Activated gamma-delta T cell treated with anti-CD3 and anti-CD28 coated beads, Interleukin-2, amount 50 U/mL, for 16 hours (primary cell): ENCODE data around the gene LDB2.

Experiments used
- DNase-seq: peaks from one replicate; pipeline ENCODE4 v3.0.0-alpha.2; 2020; ENCODE audit warnings: low read depth

Gene LDB2

DNA sequence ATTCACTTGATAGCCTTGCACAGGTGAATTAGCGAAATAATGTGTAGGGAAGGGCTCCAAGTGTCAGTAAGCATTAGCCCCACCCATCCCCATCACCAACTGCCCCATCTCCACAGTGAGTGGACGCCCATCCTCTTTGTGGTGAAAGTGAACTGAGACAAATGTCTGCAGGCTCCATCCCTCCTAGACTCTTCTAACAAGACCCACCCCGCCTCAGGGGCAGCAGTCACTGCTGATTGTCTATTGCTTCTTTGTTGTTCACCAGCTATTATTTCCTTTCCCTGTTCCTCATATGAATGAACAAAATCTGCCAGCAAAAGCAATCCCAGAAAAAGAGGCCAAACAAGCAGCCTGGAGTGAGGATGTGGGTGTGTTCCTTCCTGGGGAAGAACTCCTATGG, 96.4 kb downstream of the LDB2 start:
- DNase-seq, result no peak

DNA sequence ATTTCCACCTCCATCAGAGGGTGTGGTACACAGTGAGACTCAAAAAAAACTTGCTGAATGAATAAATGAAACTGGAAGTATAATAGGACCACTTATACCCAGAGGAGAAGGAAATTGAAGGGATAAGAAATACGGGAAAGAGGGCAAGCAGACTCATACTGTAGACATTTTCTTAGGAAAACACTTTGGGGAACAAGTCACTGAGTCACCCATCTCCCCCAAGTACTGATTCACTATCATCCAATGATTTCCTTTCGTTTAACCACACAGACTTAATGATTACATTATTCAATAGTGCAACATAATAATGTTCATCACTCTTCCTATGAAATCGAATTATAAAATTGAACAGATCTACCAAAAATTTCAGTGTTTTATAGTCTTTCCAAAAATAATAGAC, 97.1 kb downstream of the LDB2 start:
- no peak for DNase-seq

DNA sequence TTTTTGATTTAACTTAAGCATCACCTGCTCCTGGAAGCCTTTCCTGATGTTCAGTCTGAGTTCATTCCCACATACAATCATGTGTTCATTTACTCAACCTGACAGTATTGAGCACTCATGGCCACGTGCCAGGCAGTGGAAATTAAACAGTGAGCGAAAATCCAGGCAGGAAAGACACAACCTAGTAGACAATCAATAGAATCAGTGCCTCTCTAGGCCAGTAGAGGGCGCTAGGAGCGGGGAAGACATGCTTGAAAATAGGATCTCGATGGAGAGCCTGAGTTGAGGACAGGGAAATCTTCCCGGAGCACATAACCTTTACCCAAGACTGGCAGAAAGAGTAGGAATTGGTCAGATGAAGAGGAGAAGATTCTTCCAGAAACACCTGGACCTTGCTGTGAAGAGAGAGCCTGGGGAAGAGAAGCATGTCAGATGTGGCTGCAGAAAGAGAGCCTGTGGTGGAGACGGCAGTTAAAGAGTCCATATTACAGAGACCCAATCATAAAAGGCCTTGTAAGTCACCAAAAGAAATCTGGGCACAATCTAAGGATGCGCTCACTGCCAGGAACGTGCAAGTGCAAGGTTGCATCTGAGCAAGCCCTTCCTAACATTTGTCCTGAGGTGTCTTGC, 103.5 kb downstream of the LDB2 start:
- peak; percentile 11 for DNase-seq

- DNase-seq, result no peak
These were observed 107.0 kb downstream of the LDB2 start for GRCh38 chr4:16791460-16791859.

- no peak for DNase-seq
These were observed 107.9 kb downstream of the LDB2 start for GRCh38 chr4:16790508-16790907.

DNA sequence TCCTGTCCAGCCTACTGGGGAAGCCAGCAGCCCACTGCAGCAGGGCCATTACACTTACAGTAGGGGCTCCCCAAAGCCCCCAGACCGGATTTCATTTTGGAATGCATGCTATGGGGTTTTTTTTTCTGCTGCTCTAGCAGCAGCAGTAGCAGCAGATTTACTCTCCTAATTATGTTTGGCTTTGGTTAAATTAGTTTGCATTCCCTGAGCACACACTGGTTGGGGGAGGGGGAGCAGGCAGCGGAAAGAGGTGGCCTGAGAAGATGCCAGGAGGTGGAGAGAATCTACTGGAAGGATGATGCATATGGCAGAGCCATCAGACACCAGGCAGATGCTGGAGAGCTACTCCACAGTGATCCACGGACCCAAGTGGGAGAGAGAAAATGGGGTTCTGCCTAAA, 109.6 kb downstream of the LDB2 start:
- DNase-seq, result no peak

DNA sequence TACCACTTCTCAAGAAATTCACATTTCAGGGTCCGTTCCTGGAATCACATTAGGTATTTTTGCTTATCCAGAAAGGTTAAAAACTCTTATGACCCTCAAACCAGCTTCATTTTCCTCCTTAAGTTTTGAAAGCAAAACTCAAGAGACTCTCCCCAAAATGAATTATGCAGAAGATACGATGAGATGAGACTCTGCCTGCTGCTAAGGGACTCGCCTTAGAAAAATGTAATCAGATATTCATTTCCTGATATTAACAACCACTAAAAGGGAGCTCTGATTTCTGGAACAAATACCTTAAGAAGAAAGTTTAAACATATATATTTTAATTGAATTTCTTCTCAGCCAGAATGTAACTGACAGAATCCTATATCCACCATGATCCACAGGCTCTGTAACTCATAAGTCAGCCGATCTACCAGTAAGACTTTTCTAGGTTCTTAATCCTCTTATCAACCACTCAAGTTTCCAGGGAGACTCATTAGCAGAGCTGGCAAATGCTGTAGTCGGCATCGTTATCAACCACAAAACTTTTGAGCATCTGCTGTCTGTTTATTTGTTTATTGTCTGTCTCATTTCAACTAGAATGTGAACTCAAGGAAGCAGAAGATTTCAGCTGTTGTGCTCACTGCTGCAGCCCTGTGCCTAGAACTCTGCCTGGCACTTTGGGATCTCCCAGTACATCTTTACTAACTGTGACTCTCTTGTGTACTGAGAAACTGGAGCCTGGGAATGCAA, 112.5 kb downstream of the LDB2 start:
- no peak for DNase-seq

GRCh38 chr4:16783119-16783518, 115.3 kb downstream of the LDB2 start:
- no peak for DNase-seq

GRCh38 chr4:16779028-16779675, 119.3 kb downstream of the LDB2 start:
- DNase-seq, result no peak

GRCh38 chr4:16777726-16778125, 120.7 kb downstream of the LDB2 start:
- DNase-seq, result no peak

GRCh38 chr4:16775411-16776154, 122.9 kb downstream of the LDB2 start:
- DNase-seq, result no peak

DNA sequence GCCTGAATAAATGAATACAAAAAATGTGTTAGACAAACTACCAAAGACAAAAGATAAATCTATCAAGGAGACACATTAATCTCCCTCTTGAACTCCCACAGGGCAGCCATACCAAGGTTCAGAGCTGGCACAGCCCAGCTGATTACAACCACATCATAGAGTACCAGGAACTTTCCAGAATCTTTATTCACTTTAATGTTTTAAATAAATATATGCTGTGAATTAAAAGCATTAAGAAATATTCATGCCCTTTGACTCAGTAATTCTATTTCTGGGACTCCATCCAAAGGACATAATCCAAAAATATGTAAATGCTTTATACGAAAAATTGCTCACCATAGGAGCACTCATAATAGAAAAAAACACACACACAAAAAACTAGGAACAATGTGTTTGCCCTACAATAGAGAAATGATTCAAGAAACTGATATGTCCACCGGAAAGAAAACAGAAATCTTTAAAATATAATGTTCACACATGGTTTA, 126.0 kb downstream of the LDB2 start:
- no peak for DNase-seq

DNA sequence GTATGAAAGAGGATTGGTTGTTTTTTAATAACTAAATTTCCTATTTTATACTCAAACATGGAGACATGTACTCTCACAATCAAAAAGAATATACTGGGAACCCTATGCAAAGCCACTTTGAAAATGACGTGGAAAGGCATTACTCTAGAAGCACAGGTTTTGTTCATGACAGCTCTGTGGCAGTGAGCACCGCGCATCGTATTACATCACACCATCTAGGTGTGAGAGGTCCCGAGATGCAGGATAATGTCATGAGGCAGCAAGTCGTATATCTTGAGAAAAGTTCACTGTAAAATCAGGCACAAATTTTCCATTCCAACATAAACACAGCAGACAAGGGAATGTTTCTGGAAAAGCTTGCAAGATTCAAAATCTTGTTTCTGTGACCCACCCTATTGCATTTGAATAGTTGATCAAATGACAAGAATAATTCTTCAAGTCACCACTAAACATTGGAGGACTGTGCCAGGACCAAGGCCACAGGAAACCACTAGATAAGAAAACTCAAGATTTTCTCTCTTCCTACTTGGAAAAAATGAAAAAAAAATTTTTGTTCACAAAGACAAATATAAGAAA, 127.6 kb downstream of the LDB2 start:
- DNase-seq, result no peak

DNA sequence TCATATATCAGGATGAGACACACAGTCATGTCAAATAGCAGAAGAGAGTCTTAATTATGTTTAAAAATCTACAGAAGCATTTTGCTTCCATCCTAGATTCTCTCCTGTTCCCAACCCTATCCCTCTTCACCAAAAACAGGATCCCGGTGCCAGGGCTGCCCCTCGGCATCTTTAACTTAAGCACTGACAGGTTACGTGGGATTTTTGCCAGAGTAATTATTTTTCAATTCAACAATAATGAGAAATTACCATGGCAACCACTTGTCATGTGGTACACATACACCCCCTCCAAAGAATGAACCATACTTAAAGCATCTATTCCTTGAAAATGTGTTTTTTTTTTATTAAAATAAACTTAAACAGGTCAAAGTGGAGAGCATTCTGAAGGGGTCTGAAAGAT, 130.6 kb downstream of the LDB2 start:
- DNase-seq, result no peak

DNA sequence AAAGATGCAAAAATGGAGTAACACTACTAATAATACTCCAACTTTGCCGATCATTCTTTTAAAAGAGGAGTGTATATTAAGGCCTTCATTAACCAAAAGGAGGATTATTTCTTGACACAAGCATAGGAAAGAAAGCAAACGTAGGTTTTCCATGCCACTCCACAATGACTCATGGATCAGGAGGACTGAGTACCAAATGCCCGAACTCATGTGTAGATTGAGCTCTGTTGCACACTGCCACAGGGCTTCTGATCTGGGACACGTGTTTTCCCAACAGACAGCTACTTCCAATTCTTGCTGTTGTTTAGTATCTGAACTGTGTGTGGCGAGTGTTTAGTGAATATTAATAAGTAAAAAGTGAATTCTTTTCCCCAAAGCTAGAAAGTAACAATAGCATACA, 131.2 kb downstream of the LDB2 start:
- DNase-seq, result no peak

DNA sequence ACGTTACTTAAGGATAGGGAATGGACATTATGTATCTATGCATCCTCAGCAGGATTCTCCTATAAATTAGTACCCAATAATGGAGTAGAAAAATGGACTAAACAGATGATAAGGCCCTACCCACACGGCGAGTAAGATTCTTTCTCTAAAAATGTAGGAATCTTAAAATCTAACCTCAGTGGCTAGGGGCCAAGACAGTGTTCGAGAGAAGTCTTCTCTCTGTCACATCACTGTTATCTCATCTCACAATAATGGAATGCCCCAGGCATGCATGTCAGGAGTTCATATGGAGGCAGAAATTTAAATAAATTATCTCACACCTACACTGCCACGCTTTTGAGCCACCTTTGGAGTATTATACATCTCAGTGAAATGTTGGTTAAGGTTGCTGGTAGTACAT, 132.9 kb downstream of the LDB2 start:
- no peak for DNase-seq

GRCh38 chr4:16764622-16765021, 133.8 kb downstream of the LDB2 start:
- DNase-seq, result no peak

DNA sequence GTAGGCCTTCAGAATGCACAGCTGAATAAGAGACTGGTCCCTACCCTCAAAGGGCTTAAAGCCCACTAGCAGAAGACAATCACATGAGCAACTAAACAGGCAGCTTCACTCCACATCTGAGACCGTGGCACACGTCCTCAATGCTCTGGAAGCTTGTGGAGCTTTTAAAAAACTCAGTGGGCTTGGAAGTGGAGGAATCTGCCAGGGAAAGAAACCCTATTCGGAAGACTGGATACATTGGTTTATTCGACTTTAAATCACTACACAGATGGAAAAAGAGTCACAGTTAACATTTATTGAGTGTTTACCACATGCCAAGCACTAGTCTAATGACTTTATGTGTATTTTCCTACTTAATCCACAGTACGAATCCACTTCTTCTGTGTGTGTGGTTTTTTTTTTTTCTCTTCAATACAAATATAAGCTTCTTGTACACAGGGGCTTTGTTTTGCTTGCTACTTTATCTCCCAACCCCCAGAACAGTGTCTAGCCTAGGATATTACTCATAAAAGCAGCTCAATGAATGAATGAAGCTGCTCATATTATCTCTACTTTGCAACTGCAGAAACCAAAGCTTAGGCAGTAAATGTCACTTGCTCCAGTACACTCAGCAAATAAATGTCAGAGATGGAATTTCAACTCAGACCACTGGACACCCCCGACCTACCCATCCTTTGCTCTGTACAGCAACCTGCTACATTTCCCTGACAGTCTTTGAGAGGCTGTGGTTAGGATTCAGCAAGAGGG, 137.7 kb downstream of the LDB2 start:
- no peak for DNase-seq

- no peak for DNase-seq
These were observed 138.4 kb downstream of the LDB2 start for GRCh38 chr4:16759931-16760582.

DNA sequence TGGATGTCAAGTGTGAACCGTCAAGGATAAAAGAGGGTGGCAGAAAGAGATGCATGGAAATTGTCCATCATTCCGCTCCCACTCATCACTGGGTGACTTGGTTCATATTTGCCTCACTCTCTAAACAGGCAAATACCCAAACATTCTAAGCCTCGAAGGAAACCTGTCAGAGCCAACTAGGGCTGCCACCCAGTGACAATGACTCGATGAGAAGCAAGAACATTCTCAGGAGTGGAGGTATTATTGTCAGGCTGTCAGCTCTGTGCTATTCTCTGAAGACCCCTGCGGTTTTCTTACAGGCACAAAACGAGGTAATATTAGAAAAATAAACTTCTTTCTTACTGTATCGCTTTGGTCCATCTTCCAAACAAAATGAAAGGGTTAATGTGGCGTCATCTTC, 139.6 kb downstream of the LDB2 start:
- no peak for DNase-seq

GRCh38 chr4:16758255-16758654, 140.2 kb downstream of the LDB2 start:
- DNase-seq, result no peak
